Stimulated activated CD8-positive, alpha-beta memory T cell treated with anti-CD3 and anti-CD28 coated beads, Interleukin-4, amount 100 ng/mL, for 4 hours (primary cell): ENCODE results near the gene LEMD3.
A peak's percentile ranks its signal among the peaks of the same experiment; 100 is the strongest.

Experiments
- DNase-seq, 2 donors: peaks; one replicate each; pipeline ENCODE4 v3.0.0-alpha.2; 2020; ENCODE audit warnings: low read depth in 2 of 2, low spot score in 1 of 2

LEMD3 gene

DNA sequence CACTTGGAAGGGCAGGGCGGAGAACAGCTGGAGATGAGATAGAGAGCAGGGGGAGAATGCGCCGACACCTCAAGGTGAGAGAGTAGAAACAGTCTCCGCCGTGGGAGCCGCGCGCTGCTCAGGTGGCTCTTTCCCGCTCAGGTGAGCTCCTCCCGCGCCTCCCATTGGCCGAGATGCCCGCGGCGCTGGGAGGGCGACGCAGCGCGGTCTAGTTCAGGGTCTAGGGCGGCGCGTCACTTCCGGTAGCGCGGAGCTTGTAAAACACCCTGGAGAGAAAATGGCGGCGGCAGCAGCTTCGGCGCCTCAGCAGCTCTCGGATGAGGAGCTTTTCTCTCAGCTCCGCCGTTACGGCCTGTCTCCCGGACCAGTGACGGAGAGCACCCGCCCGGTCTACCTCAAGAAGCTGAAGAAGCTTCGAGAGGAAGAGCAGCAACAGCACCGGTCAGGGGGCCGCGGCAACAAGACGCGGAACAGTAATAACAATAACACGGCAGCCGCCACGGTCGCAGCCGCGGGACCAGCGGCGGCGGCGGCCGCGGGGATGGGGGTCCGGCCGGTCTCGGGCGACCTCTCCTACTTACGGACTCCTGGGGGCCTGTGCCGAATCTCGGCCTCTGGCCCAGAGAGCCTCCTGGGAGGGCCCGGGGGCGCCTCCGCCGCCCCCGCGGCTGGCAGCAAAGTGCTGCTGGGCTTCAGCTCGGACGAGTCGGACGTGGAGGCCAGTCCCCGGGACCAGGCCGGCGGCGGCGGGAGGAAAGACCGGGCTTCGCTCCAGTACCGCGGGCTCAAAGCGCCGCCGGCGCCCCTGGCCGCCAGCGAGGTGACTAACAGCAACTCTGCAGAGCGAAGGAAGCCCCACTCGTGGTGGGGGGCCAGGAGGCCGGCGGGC lies at the start of gene LEMD3:
TSS of gene LEMD3 (plus strand) at position 264 of the 889 bp plus-strand sequence. CDS start at position 278, 14 bp downstream.
- peak; percentile 83 to 86 for DNase-seq

GRCh38 chr12:65121049-65121955 lies 48.1 kb upstream of the LEMD3 start, which contains the start of gene WIF1:
Gene WIF1, minus strand, starts transcription at chr12:65121305. Its CDS starts 114 bp downstream, at chr12:65121191.
- DNase-seq = no peak

GRCh38 chr12:65121956-65122469 lies 47.4 kb upstream of the LEMD3 start:
- DNase-seq = no peak

GRCh38 chr12:65122703-65123102 lies 46.7 kb upstream of the LEMD3 start:
- DNase-seq = no peak

GRCh38 chr12:65123435-65124063 lies 45.8 kb upstream of the LEMD3 start:
- DNase-seq = no peak

DNA sequence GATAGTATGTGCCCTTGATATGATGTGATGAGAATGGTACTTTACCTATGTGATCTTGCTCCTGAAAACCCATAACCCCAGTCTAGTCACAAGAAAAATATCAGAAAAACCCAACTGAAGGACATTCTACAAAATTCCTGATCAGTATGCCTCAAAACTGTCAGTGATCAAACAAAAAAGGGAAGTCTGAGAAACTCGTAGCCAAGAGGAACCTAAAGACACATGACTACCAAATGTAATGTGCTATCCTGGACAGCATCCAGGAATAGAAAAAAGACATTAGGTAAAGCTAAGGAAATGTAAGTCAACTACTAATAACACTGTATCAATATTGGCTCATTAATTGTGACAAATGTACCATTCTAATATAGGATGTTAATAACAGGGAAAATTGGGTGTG lies 44.1 kb upstream of the LEMD3 start:
- no peak for DNase-seq

DNA sequence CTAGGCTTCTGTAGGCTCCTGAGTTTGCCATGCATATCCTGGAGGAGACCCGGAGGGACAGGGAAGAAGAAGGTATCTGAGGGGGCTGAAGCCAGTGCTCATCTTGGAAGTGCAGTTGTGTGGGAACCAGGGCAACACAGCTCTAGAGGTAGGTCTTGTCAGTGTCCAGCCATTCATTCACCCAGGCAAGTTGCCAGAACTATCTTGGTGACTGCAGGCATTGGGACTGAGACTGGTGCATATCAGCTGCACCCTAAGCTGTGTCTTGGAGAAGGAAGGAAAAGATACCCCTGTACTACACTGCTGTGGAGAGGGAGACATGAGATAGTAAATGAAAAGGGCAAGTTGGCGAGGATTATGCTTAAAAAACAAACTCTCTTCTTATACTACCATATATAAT lies 43.4 kb upstream of the LEMD3 start:
- DNase-seq = no peak

DNA sequence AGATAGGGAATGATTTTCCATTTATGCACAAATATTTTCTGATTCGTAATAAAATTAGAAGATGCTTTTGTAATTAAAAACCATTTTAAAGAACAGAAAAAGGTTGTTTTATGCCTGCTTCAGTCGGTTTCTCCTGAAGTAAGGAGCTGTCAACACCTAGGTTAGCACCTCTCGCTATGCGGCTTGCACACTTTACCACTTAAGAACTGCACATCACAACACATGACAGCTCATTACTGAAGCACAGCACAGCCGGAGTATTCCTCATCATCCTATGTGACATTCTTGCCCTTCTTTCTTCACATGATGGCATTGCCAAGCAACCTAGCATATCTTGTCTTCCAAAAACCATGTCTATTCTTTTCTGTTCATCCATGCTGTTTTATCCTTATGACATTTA lies 42.9 kb upstream of the LEMD3 start:
- no peak for DNase-seq

DNA sequence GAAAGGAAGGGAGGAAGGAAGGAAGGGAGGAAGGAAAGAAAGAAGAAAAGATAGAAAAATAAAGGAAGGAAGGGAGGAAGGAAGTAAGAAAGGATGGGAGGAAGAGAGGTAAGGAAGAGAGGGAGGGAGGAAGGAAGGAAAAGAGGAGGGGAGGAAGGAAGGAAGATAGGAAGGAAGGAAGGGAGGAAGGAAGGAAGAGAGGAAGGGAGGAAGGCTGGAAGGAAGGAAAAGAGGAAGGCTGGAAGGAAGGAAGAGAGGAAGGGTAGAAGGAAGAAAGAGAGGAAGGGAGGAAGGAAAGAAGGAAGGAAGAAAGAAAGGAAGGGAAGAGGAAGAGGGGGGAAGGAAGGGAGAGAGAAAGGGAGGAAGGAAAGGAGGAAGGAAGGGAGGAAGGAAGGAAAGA lies 35.5 kb upstream of the LEMD3 start:
- no peak for DNase-seq

GRCh38 chr12:65139389-65139788 lies 30.0 kb upstream of the LEMD3 start:
- no peak for DNase-seq

DNA sequence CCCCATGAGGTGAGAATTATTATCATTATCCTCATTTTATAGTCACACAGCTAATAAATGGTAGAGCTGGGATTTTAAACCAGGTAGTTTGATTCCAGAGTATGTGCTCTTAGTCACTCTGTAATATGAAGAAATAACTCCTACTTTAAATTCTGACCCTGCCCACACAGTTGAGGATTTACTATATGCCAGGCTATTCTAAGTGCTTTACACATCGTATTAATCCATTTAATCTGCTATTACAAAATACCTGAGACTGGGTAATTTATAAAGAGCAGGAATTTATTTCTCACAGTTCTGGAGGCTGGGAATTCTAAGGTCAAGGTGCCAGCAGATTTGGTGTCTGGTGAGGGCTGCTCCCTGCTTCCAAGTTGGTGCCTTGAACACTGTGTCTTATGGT lies 28.6 kb upstream of the LEMD3 start:
- no peak for DNase-seq

GRCh38 chr12:65147312-65147905 lies 22.0 kb upstream of the LEMD3 start:
- DNase-seq = no peak

GRCh38 chr12:65152012-65152411 lies 17.4 kb upstream of the LEMD3 start:
- DNase-seq = no peak

DNA sequence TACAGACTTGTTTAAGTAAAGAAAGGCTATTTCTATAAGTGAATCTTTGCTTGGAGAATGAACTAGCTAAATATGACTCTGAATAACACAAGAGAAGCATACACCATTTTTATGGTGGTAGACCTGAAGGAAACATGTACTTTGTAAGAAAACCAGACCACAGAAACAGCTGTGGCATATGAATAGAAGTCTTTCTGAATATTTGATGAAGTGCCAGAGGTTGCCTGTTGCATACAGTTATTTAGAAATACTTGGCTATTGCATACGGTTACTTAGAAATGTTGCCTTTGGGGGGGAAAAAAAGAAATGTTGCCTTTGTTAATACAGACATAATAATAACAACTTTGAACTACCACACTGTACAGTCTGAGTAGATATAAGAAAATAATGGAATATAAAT lies 16.8 kb upstream of the LEMD3 start:
- DNase-seq = no peak

DNA sequence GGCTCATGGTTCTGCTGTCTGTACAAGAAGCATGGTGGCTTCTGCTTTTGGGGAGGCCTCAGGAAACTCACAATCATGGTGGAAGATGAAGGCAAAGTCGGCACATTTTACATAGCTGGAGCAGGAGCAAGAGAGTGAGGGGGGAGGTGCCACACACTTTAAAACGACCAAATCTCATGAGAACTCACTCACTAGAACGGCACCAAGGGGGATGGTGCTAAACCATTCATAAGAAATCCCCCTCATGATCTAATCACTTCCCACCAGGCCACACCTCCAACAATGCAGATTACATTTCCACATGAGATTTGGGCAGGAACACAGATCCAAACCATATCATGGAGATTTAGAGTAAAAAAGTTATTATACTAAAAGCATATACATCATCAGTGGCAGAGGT lies 13.6 kb upstream of the LEMD3 start:
- no peak for DNase-seq

GRCh38 chr12:65156366-65156841 lies 13.0 kb upstream of the LEMD3 start:
- DNase-seq = no peak

GRCh38 chr12:65157091-65157490 lies 12.3 kb upstream of the LEMD3 start:
- no peak for DNase-seq

- no peak for DNase-seq
Observed at GRCh38 chr12:65162609-65163008, 6.8 kb upstream of the LEMD3 start.

GRCh38 chr12:65164244-65164643 lies 5.1 kb upstream of the LEMD3 start:
- no peak for DNase-seq

DNA sequence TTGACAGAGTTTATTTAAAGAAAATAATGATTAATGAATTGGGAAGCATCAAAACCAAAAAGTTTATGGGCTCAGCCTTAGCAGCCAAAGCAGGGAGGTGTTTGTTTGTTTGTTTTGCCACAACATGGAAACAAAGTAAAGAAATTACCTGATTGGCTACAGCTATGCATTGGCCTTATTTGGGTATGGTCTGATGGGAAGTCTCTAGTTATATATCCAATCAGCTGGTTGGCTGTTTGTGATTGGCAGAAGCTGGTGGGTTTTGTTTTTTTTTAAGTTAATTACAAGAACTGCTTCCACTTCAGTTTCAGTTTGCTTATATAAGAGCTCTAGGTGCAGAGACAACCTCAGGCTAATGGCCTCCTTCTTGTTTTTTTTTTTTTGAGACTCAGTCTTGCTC lies 4.6 kb upstream of the LEMD3 start:
- DNase-seq = no peak
